Right cardiac atrium (tissue), 5 donors: ENCODE data around the gene TGFBR1. TPM values are rescaled to one million over a fixed set of nuclear protein-coding genes. Genes with fewer than 3 reads are reported as not detected.

Experiments used
- ATAC-seq, 2 donors: fragments of 200-7000 bp; cut with Tn5 transposase; one replicate each; pipeline versions ENCODE4 v1.8.0 to v1.9.1; 2020; ENCODE audit warnings: moderate library complexity in 2 of 2, mild to moderate bottlenecking in 1 of 2
- DNase-seq, 3 donors: peaks; one replicate each; pipeline ENCODE4 v3.0.0-alpha.2; 2020
- H3K27ac ChIP-seq: one replicate; pipeline ENCODE4 v1.5.1; 2013; ENCODE audit warnings: mild to moderate bottlenecking, low read length, control low read depth, moderate library complexity
- H3K27me3 ChIP-seq: one replicate; pipeline ENCODE4 v1.6.1; 2013; ENCODE audit not compliant: control insufficient read depth, insufficient read depth
- H3K4me1 ChIP-seq: one replicate; pipeline ENCODE4 v1.6.1; 2013; ENCODE audit warnings: low read length; ENCODE audit not compliant: control insufficient read depth, insufficient read depth
- H3K4me3 ChIP-seq: one replicate; pipeline ENCODE4 v1.5.1; 2013; ENCODE audit warnings: low read length, control low read depth
- H3K9me3 ChIP-seq: one replicate; pipeline ENCODE4 v1.6.1; 2013; ENCODE audit warnings: low read length; ENCODE audit not compliant: control insufficient read depth
- WGBS: extraction: QIAGEN DNeasy Blood & Tissue Kit; methylation state at CpG from one replicate; pipeline ENCODE4 v1.1.7; 2013; 5-methylcytosine and 5-hydroxymethylcytosine counted together
- intact Hi-C, 4 donors: fragments of 100-400 bp; cut with DNase I; formaldehyde crosslinking; loops; one replicate each; pipeline versions ENCODE4 v1.11.0 to v1.14.0; 2022 to 2023
- polyA plus RNA-seq: library from polyadenylated mRNA; stranded (reverse); fragments of 200-250 nt; gene quantifications from one replicate; pipeline ENCODE4 v1.2.3, GENCODE V29; 2013
- total RNA-seq, 4 donors: library from RNA; stranded (reverse); fragmentation: NEBNext Ultra II Directional; extraction: Animal tissue kit (Norgen Biotek cat#: 25700); gene quantifications; one replicate each; pipeline ENCODE4 v1.2.1, GENCODE V29; 2021
- donor health status: healthy with polysubstance abuse.
- donor health status: DM: no; HTN: yes; CAD: no.
- donor health status: DM: no; HTN: no; CAD: no.
- donor health status: DM: no; HTN: yes; CAD: no; lungs with severe emphysema.
- donor health status: DM: yes; HTN: yes; CAD: no.

The TGFBR1 gene
- total and polyA plus RNA-seq, 5 donors = 4.3 to 25.8 (median 14.5) TPM

DNA sequence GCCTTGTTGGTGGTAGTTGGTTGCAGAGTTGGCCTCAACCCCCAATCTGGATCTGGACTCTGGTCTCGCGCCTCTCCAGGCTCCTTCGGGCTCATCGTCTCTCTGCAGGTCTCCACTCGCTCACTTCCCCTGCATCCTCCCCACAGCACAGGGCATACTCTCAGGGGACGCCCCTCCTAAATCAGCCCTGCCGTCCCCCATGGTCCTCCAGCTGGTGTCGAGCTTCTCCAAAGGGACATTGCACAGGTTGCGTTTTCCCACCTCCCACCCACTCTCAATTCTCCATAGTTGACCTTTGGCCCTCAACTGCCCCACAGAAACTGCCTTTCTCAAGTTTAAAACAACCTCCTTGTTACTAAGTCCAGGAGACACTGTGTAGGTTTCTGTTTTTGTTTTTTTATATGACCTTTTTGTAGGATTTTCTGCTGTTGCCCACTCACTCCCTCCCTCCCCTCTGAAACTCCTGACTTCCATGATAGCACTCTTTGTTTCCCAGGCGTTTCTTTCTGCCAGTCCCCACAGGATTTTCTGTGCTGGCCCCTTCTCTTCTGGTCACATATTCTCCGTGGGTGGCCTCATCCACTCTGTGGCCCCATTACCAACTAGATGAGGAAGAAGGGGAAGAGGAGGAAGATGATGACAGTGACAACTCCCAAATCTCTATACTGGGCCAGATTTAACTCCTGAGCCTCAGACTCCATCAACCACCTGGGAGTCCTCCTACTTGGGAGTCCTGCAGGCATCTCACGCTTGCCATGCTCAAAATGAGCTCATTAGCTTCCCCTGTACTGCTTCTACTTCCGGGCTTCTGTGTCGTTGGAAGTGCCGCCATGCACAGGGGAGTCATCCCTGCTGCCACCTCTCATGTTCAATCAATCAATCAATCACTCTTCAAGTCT, 66.6 kb downstream of the TGFBR1 start:
- Histone ChIP-seq H3K9me3 (no peaks in the 10 kb centered on the region), H3K4me1 (no peaks in the 10 kb centered on the region), H3K27me3 (no peaks in the 10 kb centered on the region), H3K27ac (no peak overlapping the region), H3K4me3 (no peak overlapping the region)
- ATAC-seq (no peak), DNase-seq (no peak)
- intact Hi-C loops = no loop called here
- WGBS = 80% methylated on average over 15 of the region's 15 CpGs

DNA sequence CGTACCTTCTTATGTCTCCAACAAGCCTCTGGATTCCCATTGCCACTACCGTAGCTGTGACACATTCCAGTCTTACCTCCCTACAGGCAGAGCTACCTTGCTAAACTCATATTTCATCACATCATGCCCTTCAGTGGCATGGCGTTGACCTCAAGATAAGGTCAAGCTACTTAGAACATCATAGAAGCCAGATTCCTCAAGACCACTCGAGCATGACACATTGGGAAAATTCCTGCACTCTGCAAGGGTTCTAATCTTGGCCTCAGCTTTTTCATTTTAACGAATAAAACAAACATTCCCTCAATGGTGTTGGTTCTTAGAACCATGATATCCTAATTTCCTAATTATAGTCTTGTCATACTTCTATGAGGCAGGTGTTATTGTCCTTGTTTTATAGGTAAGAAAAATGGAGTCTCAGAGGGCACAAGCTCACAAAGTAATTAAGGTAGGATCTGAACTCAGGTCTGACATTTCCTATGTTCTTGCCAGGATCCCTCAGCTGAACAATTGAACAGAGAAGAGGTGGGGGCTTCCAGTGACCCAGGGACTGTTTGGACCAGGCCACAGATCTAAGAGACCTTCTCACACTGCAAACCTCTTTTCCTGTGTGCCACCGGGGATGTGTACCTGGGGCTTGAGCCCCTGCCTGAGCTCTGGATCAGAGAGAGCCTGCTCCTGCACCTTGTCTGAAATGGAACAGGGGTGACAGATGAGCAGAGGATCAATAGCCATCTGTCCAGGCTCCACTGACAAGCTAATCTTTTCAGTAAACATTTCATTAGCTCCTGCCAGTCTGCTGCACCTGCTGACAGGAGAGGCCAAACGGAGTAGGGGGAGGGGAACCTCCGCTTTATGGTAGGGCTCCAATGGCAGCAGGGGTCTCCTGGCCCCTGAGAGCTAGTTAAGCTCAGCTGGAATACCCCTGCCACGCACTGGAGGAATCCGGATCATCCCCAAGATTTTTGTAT, 67.5 kb downstream of the TGFBR1 start:
- WGBS = 82% methylated on average over 10 of the region's 10 CpGs
- Histone ChIP-seq H3K4me1 (no peaks in the 10 kb centered on the region), H3K9me3 (no peaks in the 10 kb centered on the region), H3K27ac (no peak overlapping the region), H3K27me3 (no peaks in the 10 kb centered on the region), H3K4me3 (no peak overlapping the region)
- DNase-seq (no peak), ATAC-seq (no peak)
- intact Hi-C loops = no loop called here

DNA sequence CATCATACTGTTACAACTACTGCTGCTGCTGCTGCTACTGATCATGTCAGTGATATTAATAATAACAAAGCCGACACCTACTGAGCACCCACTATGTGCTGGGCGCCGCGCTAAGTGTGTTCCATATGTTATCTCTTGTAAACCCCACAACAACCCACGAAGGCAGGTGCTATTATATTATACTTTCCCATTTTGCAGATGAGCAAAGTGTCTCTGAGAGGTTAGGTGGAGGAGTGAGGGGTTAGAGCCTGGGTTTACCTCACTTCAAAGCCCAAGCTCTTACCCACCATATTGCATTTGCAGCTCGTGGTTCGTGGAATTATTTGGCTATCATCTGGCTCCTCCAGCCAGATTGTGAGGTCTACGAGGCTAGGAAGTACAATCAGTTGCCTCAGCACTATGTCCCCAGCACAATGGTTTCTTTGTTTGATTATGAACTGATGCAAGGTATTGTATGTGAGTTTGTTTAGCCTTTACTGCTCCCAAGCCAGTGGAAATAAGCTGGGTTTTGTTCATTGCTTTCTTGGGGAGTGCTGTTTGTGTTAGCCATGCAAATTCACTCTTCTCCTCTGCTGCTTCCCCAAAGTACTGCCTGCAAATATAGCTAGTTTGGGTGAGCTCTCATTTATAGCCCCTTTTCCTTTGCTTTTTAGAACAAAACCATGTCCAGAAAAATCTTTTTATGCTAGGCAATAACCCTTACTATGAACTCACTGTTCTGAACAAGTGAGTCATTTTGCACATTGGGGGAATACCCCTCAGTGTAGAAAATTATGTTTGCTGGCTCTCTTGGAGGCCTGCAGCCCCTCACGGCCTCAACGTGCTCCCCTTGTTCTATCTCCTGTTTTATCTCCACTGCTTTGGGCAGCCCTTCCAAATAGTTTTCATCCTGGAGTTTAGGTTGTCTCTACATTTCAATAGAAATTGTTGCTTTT, 68.9 kb downstream of the TGFBR1 start:
- 70% methylated on average over 10 of the region's 10 CpGs for WGBS
- no peak overlapping the region for H3K27ac ChIP-seq
- intact Hi-C loops = no loop called here
- H3K9me3 ChIP-seq = no peaks in the 10 kb centered on the region
- no peaks in the 10 kb centered on the region for H3K27me3 ChIP-seq
- H3K4me3 ChIP-seq = no peak overlapping the region
- ATAC-seq (no peak), DNase-seq (no peak)
- H3K4me1 ChIP-seq = no peaks in the 10 kb centered on the region

DNA sequence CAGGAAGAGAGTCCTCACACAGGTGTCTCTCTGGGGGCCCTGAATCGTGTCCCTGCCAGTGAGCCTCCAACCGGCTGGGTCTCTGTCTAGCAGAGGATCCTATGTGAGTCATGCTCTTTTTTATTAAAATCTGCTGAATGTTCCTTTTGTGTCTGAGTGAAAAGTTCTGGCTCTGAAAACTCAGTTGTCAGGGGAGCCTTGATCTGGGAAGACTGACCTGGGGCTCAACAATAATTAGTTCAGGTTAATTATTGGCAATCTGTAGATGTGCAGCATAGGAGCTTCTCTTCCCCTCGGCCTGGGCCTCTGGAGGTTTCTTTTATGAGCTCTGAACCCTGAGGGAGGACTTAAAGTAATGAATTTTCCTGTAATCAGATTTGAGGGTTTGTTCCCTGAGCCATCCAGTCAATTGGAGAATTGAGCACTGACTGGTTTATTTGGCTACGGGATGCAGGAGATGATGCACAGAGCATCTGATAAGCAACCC, 71.7 kb downstream of the TGFBR1 start:
- 78% methylated on average over 4 of the region's 4 CpGs for WGBS
- intact Hi-C loops = no loop called here
- Histone ChIP-seq H3K27ac (no peak overlapping the region), H3K4me1 (no peaks in the 10 kb centered on the region), H3K4me3 (no peak overlapping the region), H3K9me3 (no peaks in the 10 kb centered on the region), H3K27me3 (no peaks in the 10 kb centered on the region)
- DNase-seq (no peak), ATAC-seq (no peak)

DNA sequence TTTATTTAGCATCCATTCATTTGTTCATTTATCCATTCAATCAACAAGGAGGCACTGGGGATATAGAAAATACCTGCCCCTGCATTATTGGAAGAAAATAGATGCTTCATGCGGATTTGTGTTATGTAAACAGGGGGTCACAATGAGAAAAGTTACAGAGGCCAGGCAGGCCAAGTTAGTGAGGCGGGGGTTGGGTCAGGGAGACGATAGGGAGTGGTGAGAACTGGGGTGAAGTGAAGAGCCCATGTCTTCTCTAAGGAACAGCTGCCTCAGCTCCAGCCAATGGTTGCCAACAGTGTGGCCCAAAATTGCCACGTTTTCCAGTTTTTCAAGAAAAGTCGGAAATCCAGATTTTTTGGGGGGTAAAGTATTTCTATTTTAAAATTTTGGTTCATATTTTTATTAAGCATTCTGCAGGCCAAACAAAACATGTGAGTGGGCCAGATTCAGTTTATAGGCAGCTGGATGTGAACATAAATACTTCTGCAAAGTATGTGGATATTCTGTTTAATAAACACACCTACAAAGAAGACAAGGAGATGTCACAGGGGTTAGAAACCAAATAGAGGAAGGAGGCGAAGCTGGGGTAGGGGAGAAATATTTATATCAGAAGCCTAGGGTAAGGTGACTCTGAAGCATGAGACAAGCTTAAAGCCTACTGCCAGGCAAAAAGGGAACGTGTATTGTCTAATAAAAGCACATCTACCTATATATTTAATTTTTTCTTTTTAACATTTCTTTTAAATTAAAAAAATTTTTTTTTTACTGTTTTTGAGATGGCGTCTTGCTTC, 72.9 kb downstream of the TGFBR1 start:
- H3K27ac ChIP-seq = no peak overlapping the region
- H3K4me3 ChIP-seq = no peak overlapping the region
- DNase-seq (no peak), ATAC-seq (no peak)
- intact Hi-C loops = no loop called here
- H3K4me1 ChIP-seq = no peaks in the 10 kb centered on the region
- WGBS = 91% methylated on average over 8 of the region's 8 CpGs
- H3K9me3 ChIP-seq = no peaks in the 10 kb centered on the region
- no peaks in the 10 kb centered on the region for H3K27me3 ChIP-seq

DNA sequence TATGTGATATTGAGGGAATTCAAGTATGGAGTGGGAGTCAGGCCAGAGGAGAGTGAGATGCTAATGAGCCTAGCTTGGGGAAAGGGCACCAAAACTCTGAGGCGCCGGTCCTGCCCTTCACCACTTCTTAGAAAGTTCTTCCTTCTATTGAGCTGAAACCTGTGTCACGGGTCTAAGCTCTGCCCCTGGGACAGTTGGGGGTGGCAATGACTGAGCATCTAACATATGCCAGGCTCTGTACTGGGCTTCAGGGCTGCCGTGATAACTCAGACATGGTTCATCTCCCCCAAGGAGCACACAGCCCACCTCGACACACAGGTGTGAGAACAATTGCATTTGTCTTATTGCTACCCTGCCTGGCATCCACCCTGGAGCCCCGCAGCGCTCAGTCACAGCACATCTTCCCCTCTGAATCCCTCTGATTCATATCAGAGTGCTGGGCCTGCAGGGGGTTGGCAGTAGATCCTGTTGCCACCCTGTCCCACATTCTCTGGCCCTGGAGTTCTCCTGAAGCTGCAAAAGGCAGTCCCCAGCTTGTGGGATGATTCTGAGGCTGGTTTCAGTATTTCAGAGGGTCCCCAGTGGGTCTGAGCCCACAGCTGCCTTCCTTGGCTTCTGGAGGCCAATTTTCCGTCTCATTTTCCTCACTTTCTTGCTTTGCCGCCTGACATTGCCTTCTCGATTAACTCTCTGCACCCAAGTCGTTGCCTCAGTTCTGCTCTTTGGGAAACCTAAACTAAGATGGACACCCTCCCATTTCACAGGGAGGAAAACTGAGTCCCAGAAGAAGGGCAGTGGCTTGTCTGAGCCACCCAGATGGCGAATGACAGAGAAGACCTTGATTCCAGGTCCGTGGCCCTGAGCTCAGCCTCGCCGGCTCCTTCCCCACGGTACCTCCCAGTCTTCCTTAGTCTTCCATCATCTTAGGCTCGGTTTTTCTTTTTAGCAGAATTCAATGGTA, 74.3 kb downstream of the TGFBR1 start:
- Histone ChIP-seq H3K4me1 (no peaks in the 10 kb centered on the region), H3K4me3 (no peak overlapping the region), H3K9me3 (no peaks in the 10 kb centered on the region), H3K27me3 (no peaks in the 10 kb centered on the region), H3K27ac (no peak overlapping the region)
- intact Hi-C loops = no loop called here
- ATAC-seq = no peak
- DNase-seq = no peak
- WGBS = 89% methylated on average over 17 of the region's 17 CpGs

DNA sequence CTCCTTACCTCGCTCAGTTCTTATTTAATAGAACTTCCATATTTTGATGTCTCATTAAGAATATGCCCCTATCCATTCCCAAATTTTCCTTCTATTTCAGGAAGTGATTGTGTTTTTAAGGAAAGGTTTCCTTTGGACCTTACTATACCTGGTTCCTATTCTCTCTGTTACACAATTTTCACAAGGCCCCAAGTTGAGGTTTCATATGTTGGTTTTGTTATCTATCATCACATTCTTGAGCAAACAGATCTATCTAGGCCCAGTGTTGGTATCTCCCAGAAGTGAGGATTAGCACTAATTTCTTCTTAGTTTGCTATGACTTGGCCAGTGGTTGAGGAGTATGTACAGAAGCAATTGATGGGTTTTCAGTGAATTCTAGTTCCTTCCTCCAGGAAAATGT, 75.3 kb downstream of the TGFBR1 start:
- Histone ChIP-seq H3K4me3 (no peak overlapping the region), H3K4me1 (no peaks in the 10 kb centered on the region), H3K27ac (no peak overlapping the region), H3K27me3 (no peaks in the 10 kb centered on the region), H3K9me3 (no peaks in the 10 kb centered on the region)
- 92% methylated on average over 1 of the region's 1 CpG for WGBS
- ATAC-seq = no peak
- DNase-seq = no peak
- intact Hi-C loops = loop anchor here in 1 of 4 donors (10.0 kb wide), 1 partner anchor 635 kb away; no protein-coding TSS in a partner anchor

DNA sequence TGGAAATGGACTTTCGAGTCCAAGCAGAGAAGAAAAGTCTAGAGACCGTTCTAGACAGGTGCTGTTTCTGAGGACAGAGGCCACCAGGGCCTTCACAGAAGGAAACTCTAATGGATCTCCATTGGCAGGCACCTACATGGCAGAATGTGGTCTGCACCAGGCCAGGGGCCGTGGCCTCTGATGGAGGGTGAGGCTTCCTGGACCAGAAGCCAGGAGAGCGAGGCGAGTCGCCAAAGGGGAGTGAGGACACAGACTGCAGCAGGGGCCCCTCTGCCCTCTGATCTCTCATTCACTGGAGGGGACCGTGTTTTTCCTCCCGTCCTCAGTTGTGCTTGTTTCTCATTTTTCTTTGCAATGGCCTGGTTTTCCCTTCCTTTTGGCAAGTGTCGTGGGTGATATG, 75.7 kb downstream of the TGFBR1 start:
- H3K4me1 ChIP-seq = no peaks in the 10 kb centered on the region
- no peak for DNase-seq
- no peak for ATAC-seq
- 75% methylated on average over 9 of the region's 9 CpGs for whole genome bisulfite sequencing
- intact Hi-C loops = loop anchor here in 1 of 4 donors (10.0 kb wide), 1 partner anchor 634 kb away; no protein-coding TSS in a partner anchor
- no peak overlapping the region for H3K4me3 ChIP-seq
- H3K9me3 ChIP-seq = no peaks in the 10 kb centered on the region
- no peaks in the 10 kb centered on the region for H3K27me3 ChIP-seq
- no peak overlapping the region for H3K27ac ChIP-seq

DNA sequence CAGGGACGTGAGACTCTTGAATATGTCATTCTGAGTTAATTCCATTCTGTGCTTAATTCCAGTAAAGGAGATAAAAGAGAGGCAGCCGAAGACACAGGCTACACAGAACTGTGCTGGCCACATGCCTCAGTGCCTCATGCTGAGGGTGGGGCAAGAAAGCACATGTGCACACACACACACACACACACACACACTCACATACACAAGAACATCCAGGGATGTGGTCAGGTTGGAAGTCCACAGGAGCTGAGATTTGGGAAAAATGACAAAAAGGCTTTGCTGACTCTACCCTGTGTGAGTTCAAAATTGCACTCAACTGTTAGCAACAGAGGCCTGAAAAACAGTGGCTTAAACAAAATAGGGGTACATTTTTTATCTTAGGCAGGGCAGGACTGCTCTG, 76.3 kb downstream of the TGFBR1 start:
- intact Hi-C loops = loop anchor here in 1 of 4 donors (10.0 kb wide), 1 partner anchor 634 kb away; no protein-coding TSS in a partner anchor
- Histone ChIP-seq H3K4me3 (no peak overlapping the region), H3K4me1 (no peaks in the 10 kb centered on the region), H3K9me3 (no peaks in the 10 kb centered on the region), H3K27ac (no peak overlapping the region), H3K27me3 (no peaks in the 10 kb centered on the region)
- ATAC-seq = no peak
- WGBS = 60% methylated on average over 2 of the region's 2 CpGs
- no peak for DNase-seq
